Fibroblast of lung (primary cell): Measurements from ENCODE around the gene EMILIN2.

ENCODE experiments used
- CTCF ChIP-seq, 2 donors: IDR thresholded peaks in 1 of 2; conservative IDR thresholded peaks in 1 of 2; 1 replicate in 1 of 2; 2 replicates in 1 of 2; pipeline ENCODE4 v1.5.1; 2011 to 2012; ENCODE audit warnings: low read length in 2 of 2, control low read depth in 1 of 2, inconsistent platforms in 1 of 2, low read depth in 1 of 2, mild to moderate bottlenecking in 1 of 2
- EZH2 ChIP-seq: IDR thresholded peaks from 2 replicates; pipeline ENCODE4 v1.5.1; 2012; ENCODE audit warnings: low read length, control low read depth, mild to moderate bottlenecking; ENCODE audit errors: missing control alignments

- no peak for TF ChIP-seq CTCF (conservative IDR thresholded peaks at IDR 0.05 in 1 of 2, IDR thresholded peaks at IDR 0.05 in 1 of 2; ENCODE audit: low read depth in 1 of 2, low read length in 2 of 2)
- TF ChIP-seq EZH2 = no peak
Measured at GRCh38 chr18:2853926-2854664, 7.3 kb downstream of the EMILIN2 start.
